H9 (cell line): ENCODE data around the gene JMJD1C. TPM values are rescaled to one million over a fixed set of nuclear protein-coding genes. Genes with fewer than 3 reads are reported as not detected.

Source experiments
- DNase-seq: peaks from one replicate; pipeline ENCODE4 v3.0.0-alpha.2; 2017
- H2AFZ ChIP-seq: one replicate; pipeline ENCODE4 v1.6.1; 2013; ENCODE audit warnings: mild to moderate bottlenecking, low read length, control low read depth, moderate library complexity
- H2AK5ac ChIP-seq: 2 replicates; pipeline ENCODE4 v1.6.1; 2013; ENCODE audit warnings: low read length, control low read depth, mixed read lengths; ENCODE audit not compliant: insufficient read length
- H2BK120ac ChIP-seq: one replicate; pipeline ENCODE4 v1.6.1; 2013; ENCODE audit warnings: low read depth, mild to moderate bottlenecking, low read length, control low read depth, inconsistent platforms; ENCODE audit not compliant: poor library complexity, severe bottlenecking
- H2BK12ac ChIP-seq: 2 replicates; pipeline ENCODE4 v1.6.1; 2013; ENCODE audit warnings: low read length, control low read depth, mixed read lengths, low read depth; ENCODE audit not compliant: insufficient read length
- H2BK15ac ChIP-seq: 2 replicates; pipeline ENCODE4 v1.6.1; 2013; ENCODE audit warnings: low read depth, low read length, control low read depth
- H2BK20ac ChIP-seq: one replicate; pipeline ENCODE4 v1.6.1; 2013; ENCODE audit warnings: low read depth, mild to moderate bottlenecking, low read length, control low read depth, inconsistent platforms; ENCODE audit not compliant: poor library complexity, severe bottlenecking
- H2BK5ac ChIP-seq: 2 replicates; pipeline ENCODE4 v1.6.1; 2013; ENCODE audit warnings: low read length, control low read depth, mixed read lengths; ENCODE audit not compliant: insufficient read length
- H3K14ac ChIP-seq: 2 replicates; pipeline ENCODE4 v1.6.1; 2013; ENCODE audit warnings: low read length, control low read depth; ENCODE audit not compliant: insufficient read depth
- H3K18ac ChIP-seq: 2 replicates; pipeline ENCODE4 v1.6.1; 2013; ENCODE audit warnings: low read depth, mild to moderate bottlenecking, mixed read lengths, low read length, control low read depth; ENCODE audit not compliant: insufficient read length
- H3K23ac ChIP-seq: 2 replicates; pipeline ENCODE4 v1.6.1; 2013; ENCODE audit warnings: low read length, control low read depth, mixed read lengths, low read depth; ENCODE audit not compliant: insufficient read length
- H3K23me2 ChIP-seq: 2 replicates; pipeline ENCODE4 v1.6.1; 2013; ENCODE audit warnings: low read depth, mild to moderate bottlenecking, mixed read lengths, low read length, control low read depth; ENCODE audit not compliant: insufficient read length, poor library complexity, severe bottlenecking
- H3K27ac ChIP-seq: 2 replicates; pipeline ENCODE4 v1.5.1; 2013; ENCODE audit warnings: low read length, control low read depth, mixed read lengths, low read depth; ENCODE audit not compliant: insufficient read length
- H3K27me3 ChIP-seq: 2 replicates; pipeline ENCODE4 v1.6.1; 2013; ENCODE audit warnings: low read length, control low read depth, inconsistent platforms; ENCODE audit not compliant: insufficient read depth
- H3K4ac ChIP-seq: 2 replicates; pipeline ENCODE4 v1.6.1; 2013; ENCODE audit warnings: low read depth, mild to moderate bottlenecking, control low read depth, inconsistent platforms, low read length, moderate library complexity
- H3K4me1 ChIP-seq: 2 replicates; pipeline ENCODE4 v1.6.1; 2013; ENCODE audit warnings: low read length, control low read depth, inconsistent platforms; ENCODE audit not compliant: insufficient read depth
- H3K4me2 ChIP-seq: 2 replicates; pipeline ENCODE4 v1.6.1; 2013; ENCODE audit warnings: low read length, control low read depth, mixed read lengths; ENCODE audit not compliant: insufficient read length, insufficient read depth
- H3K56ac ChIP-seq: 2 replicates; pipeline ENCODE4 v1.6.1; 2013; ENCODE audit warnings: low read depth, mild to moderate bottlenecking, mixed read lengths, low read length, control low read depth; ENCODE audit not compliant: insufficient read length
- H3K79me1 ChIP-seq: 2 replicates; pipeline ENCODE4 v1.6.1; 2013; ENCODE audit warnings: low read depth, mild to moderate bottlenecking, moderate library complexity, low read length, control low read depth, inconsistent platforms; ENCODE audit not compliant: insufficient read depth, poor library complexity, severe bottlenecking
- H3K79me2 ChIP-seq: 2 replicates; pipeline ENCODE4 v1.6.1; 2013; ENCODE audit warnings: low read length, control low read depth, inconsistent platforms; ENCODE audit not compliant: insufficient read depth
- H3K9ac ChIP-seq: 2 replicates; pipeline ENCODE4 v1.6.1; 2013; ENCODE audit warnings: low read length, control low read depth, mixed read lengths; ENCODE audit not compliant: insufficient read length; ENCODE audit errors: extremely low read depth
- H3K9me3 ChIP-seq: one replicate; pipeline ENCODE4 v1.6.1; 2013; ENCODE audit warnings: low read depth, low read length, inconsistent platforms; ENCODE audit not compliant: control insufficient read depth
- H3T11ph ChIP-seq: one replicate; pipeline ENCODE4 v1.6.1; 2013; ENCODE audit warnings: mild to moderate bottlenecking, low read length, control low read depth, inconsistent platforms
- H4K20me1 ChIP-seq: one replicate; pipeline ENCODE4 v1.6.1; 2013; ENCODE audit not compliant: control insufficient read depth, insufficient read length, insufficient read depth
- H4K5ac ChIP-seq: 2 replicates; pipeline ENCODE4 v1.6.1; 2013; ENCODE audit warnings: low read depth, mild to moderate bottlenecking, mixed read lengths, low read length, control low read depth; ENCODE audit not compliant: insufficient read length
- H4K8ac ChIP-seq: replicated peaks from 2 replicates; pipeline ENCODE4 v1.6.1; 2013; ENCODE audit warnings: low read length, control low read depth, mixed read lengths, low read depth; ENCODE audit not compliant: insufficient read length
- H4K91ac ChIP-seq: 2 replicates; pipeline ENCODE4 v1.6.1; 2013; ENCODE audit warnings: low read depth, mild to moderate bottlenecking, moderate library complexity, mixed read lengths, low read length, control low read depth; ENCODE audit not compliant: insufficient read length
- H3K27ac Mint-ChIP-seq, 3 experiments: 2 replicates in 2 of 3; 3 replicates in 1 of 3; pipeline ENCODE4 v1.8.0; 2020 to 2021; ENCODE audit warnings: mixed read lengths in 3 of 3, mild to moderate bottlenecking in 1 of 3, moderate library complexity in 1 of 3
- H3K27me3 Mint-ChIP-seq: 2 replicates; pipeline ENCODE4 v1.8.0; 2021; ENCODE audit warnings: low read depth, mild to moderate bottlenecking, moderate library complexity, mixed read lengths
- H3K36me3 Mint-ChIP-seq, 3 experiments: 2 replicates in 2 of 3; 3 replicates in 1 of 3; pipeline ENCODE4 v1.8.0; 2020 to 2021; ENCODE audit warnings: low read depth in 3 of 3, mixed read lengths in 3 of 3; ENCODE audit not compliant: insufficient read depth in 1 of 3
- H3K4me1 Mint-ChIP-seq, 2 experiments: 2 replicates each; pipeline ENCODE4 v1.8.0; 2020; ENCODE audit warnings: mixed read lengths in 2 of 2
- H3K4me3 Mint-ChIP-seq, 2 experiments: 2 replicates in 1 of 2; 3 replicates in 1 of 2; pipeline ENCODE4 v1.8.0; 2020 to 2021; ENCODE audit warnings: mild to moderate bottlenecking in 2 of 2, mixed read lengths in 2 of 2, moderate library complexity in 1 of 2
- H3K9me3 Mint-ChIP-seq, 2 experiments: 2 replicates in 1 of 2; 3 replicates in 1 of 2; pipeline ENCODE4 v1.8.0; 2020; ENCODE audit warnings: mild to moderate bottlenecking in 2 of 2, mixed read lengths in 2 of 2, moderate library complexity in 1 of 2
- WGBS: extraction: QIAGEN DNeasy Blood & Tissue Kit; methylation state at CpG from one replicate; pipeline ENCODE4 v1.1.7; 2013; ENCODE audit warnings: missing lambda C conversion rate, low lambda C conversion rate, mixed read lengths; ENCODE audit not compliant: insufficient read length; ENCODE audit errors: extremely low coverage; 5-methylcytosine and 5-hydroxymethylcytosine counted together
- total RNA-seq: library from RNA; stranded (reverse); gene quantifications from 2 replicates; pipeline ENCODE4 v1.2.1, GENCODE V29; 2021
- TF ChIP-seq, protein P1 (sequence below): fragments of 200-600 bp; sonication (generic); conservative IDR thresholded peaks from 3 replicates; pipeline ENCODE4 v1.8.0; 2021; ENCODE audit warnings: antibody characterized with exemption, mild to moderate bottlenecking

Gene JMJD1C
- total RNA-seq, 1 experiment from 2014 or later = 200 TPM

DNA sequence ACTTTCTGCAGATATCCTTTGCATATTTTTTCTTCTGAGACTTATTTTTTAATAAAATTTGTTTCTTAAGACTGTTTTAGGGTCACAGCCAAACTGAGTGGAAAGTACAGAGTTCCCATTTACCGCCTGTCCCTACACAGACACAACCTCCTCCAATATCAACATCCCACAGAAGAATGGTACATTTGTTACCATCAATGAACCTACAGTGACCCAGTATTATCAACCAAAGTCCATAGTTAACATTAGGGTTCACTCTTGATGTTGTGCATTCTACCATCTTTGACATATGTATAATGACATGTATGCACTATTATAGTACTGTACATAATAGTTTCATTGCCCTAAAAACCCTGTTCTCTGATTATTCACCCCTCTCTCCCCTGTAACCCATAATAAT lies 40.8 kb upstream of the JMJD1C start:
- no peak overlapping the region for H3K56ac ChIP-seq
- H3K27ac Mint-ChIP-seq = peak overlapping the region in 1 of 3 experiments; percentile 17; a peak in 1 of 7 replicates
- H4K91ac ChIP-seq = no peak overlapping the region
- H3K4ac ChIP-seq = no peak overlapping the region
- no peak for DNase-seq
- no peak overlapping the region for H2AFZ ChIP-seq
- H2BK5ac ChIP-seq = no peak overlapping the region
- H3K79me1 ChIP-seq = no peaks in the 10 kb centered on the region
- peaks cover 32 to 34% of the 10 kb centered on the region in 2 experiments for H3K4me1 Mint-ChIP-seq
- TF ChIP-seq, protein P1, sequence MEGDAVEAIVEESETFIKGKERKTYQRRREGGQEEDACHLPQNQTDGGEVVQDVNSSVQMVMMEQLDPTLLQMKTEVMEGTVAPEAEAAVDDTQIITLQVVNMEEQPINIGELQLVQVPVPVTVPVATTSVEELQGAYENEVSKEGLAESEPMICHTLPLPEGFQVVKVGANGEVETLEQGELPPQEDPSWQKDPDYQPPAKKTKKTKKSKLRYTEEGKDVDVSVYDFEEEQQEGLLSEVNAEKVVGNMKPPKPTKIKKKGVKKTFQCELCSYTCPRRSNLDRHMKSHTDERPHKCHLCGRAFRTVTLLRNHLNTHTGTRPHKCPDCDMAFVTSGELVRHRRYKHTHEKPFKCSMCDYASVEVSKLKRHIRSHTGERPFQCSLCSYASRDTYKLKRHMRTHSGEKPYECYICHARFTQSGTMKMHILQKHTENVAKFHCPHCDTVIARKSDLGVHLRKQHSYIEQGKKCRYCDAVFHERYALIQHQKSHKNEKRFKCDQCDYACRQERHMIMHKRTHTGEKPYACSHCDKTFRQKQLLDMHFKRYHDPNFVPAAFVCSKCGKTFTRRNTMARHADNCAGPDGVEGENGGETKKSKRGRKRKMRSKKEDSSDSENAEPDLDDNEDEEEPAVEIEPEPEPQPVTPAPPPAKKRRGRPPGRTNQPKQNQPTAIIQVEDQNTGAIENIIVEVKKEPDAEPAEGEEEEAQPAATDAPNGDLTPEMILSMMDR = no peak
- H4K20me1 ChIP-seq = no peaks in the 10 kb centered on the region
- H2AK5ac ChIP-seq = no peak overlapping the region
- no peak overlapping the region for H3K4me2 ChIP-seq
- no peak overlapping the region for H3K27ac ChIP-seq
- H3K18ac ChIP-seq = no peak overlapping the region
- H2BK12ac ChIP-seq = no peak overlapping the region
- no peak overlapping the region for H2BK15ac ChIP-seq
- no peaks in the 10 kb centered on the region for H3K9me3 ChIP-seq
- no peaks in the 10 kb centered on the region for H3K27me3 ChIP-seq
- no peaks in the 10 kb centered on the region for H3K9me3 Mint-ChIP-seq
- H3K9ac ChIP-seq = no peak overlapping the region
- no peak overlapping the region for H3K23ac ChIP-seq
- H2BK20ac ChIP-seq = no peak overlapping the region
- no peaks in the 10 kb centered on the region for H3K27me3 Mint-ChIP-seq
- H4K5ac ChIP-seq = no peak overlapping the region
- no peaks in the 10 kb centered on the region for H3K23me2 ChIP-seq
- H3K36me3 Mint-ChIP-seq = peaks cover 0 to 1% (median 0%) of the 10 kb centered on the region in 3 experiments; a peak in 2 of 7 replicates
- H3K79me2 ChIP-seq = peaks cover 8% of the 10 kb centered on the region; the same call in 1 of the 2 replicates
- H4K8ac ChIP-seq = no peak overlapping the region
- H3K4me1 ChIP-seq = peaks cover 11% of the 10 kb centered on the region; the same call in 1 of the 2 replicates
- H3K14ac ChIP-seq = no peak overlapping the region
- no peak overlapping the region for H2BK120ac ChIP-seq
- H3K4me3 Mint-ChIP-seq = no peak overlapping the region
- no CpG with 5 or more reads among the region's 1 CpG for WGBS
- no peak overlapping the region for H3T11ph ChIP-seq
